ENCODE data around the gene PITRM1.

The PITRM1 gene

GRCh38 chr10:3201796-3202195, 29.2 kb upstream of the PITRM1 start:
- H3K27me3 Mint-ChIP-seq (ENCODE audit: low read depth): peaks cover 35% of the 10 kb centered on the region
- H3K9me3 Mint-ChIP-seq: no peaks in the 10 kb centered on the region
- H3K36me3 Mint-ChIP-seq (ENCODE audit: low read depth): no peaks in the 10 kb centered on the region
- peak overlapping the region in 1 of 3 experiments; percentile 55 for H3K27ac Mint-ChIP-seq
- no peak for TF ChIP-seq CTCF (IDR thresholded peaks at IDR 0.05; ENCODE audit: unreplicated experiment in 3 of 3)
- peaks cover 20% of the 10 kb centered on the region for H3K4me1 Mint-ChIP-seq
- H3K4me3 Mint-ChIP-seq: no peak overlapping the region

GRCh38 chr10:3199488-3199887, 26.9 kb upstream of the PITRM1 start:
- H3K4me3 Mint-ChIP-seq: no peak overlapping the region
- peaks cover 31% of the 10 kb centered on the region for H3K4me1 Mint-ChIP-seq
- no peaks in the 10 kb centered on the region for H3K9me3 Mint-ChIP-seq
- no peak for TF ChIP-seq CTCF (IDR thresholded peaks at IDR 0.05; ENCODE audit: unreplicated experiment in 3 of 3)
- no peaks in the 10 kb centered on the region for H3K36me3 Mint-ChIP-seq (ENCODE audit: low read depth)
- peaks cover 40% of the 10 kb centered on the region for H3K27me3 Mint-ChIP-seq (ENCODE audit: low read depth)
- no peak overlapping the region for H3K27ac Mint-ChIP-seq

- Mint-ChIP-seq H3K4me1 (peaks cover 37% of the 10 kb centered on the region), H3K4me3 (no peak overlapping the region), H3K27me3 (ENCODE audit: low read depth) (peaks cover 40% of the 10 kb centered on the region), H3K36me3 (ENCODE audit: low read depth) (no peaks in the 10 kb centered on the region), H3K27ac (no peak overlapping the region), H3K9me3 (no peaks in the 10 kb centered on the region)
- TF ChIP-seq CTCF (IDR thresholded peaks at IDR 0.05; ENCODE audit: unreplicated experiment in 3 of 3): no peak
Measured at GRCh38 chr10:3198900-3199299, 26.3 kb upstream of the PITRM1 start.

- no peaks in the 10 kb centered on the region for H3K9me3 Mint-ChIP-seq
- H3K4me1 Mint-ChIP-seq: peaks cover 42% of the 10 kb centered on the region
- peaks cover 32% of the 10 kb centered on the region for H3K27me3 Mint-ChIP-seq (ENCODE audit: low read depth)
- peak overlapping the region in 2 of 3 experiments; percentile 37 to 49 for H3K27ac Mint-ChIP-seq
- H3K36me3 Mint-ChIP-seq (ENCODE audit: low read depth): no peaks in the 10 kb centered on the region
- H3K4me3 Mint-ChIP-seq: peak overlapping the region; percentile 22 to 58 (median 50)
- peak; percentile 91 to 95 (median 92) for TF ChIP-seq CTCF (IDR thresholded peaks at IDR 0.05; ENCODE audit: unreplicated experiment in 3 of 3)
Measured at GRCh38 chr10:3197348-3198003, 24.9 kb upstream of the PITRM1 start.

GRCh38 chr10:3196958-3197347, 24.4 kb upstream of the PITRM1 start:
- no peaks in the 10 kb centered on the region for H3K9me3 Mint-ChIP-seq
- peak overlapping the region in 1 of 3 experiments; percentile 22 for H3K27ac Mint-ChIP-seq
- peaks cover 32% of the 10 kb centered on the region for H3K27me3 Mint-ChIP-seq (ENCODE audit: low read depth)
- peaks cover 42% of the 10 kb centered on the region for H3K4me1 Mint-ChIP-seq
- no peak overlapping the region for H3K4me3 Mint-ChIP-seq
- TF ChIP-seq CTCF (IDR thresholded peaks at IDR 0.05; ENCODE audit: unreplicated experiment in 3 of 3): no peak
- no peaks in the 10 kb centered on the region for H3K36me3 Mint-ChIP-seq (ENCODE audit: low read depth)

GRCh38 chr10:3196482-3196881, 23.9 kb upstream of the PITRM1 start:
- Mint-ChIP-seq H3K4me3 (no peak overlapping the region), H3K36me3 (ENCODE audit: low read depth) (no peaks in the 10 kb centered on the region), H3K4me1 (peaks cover 42% of the 10 kb centered on the region), H3K9me3 (no peaks in the 10 kb centered on the region), H3K27ac (peak overlapping the region in 1 of 3 experiments; percentile 22), H3K27me3 (ENCODE audit: low read depth) (peaks cover 30% of the 10 kb centered on the region)
- no peak for TF ChIP-seq CTCF (IDR thresholded peaks at IDR 0.05; ENCODE audit: unreplicated experiment in 3 of 3)
